CD14-positive monocyte (primary cell): Measurements from ENCODE around the gene COL2A1. TPM values are rescaled to one million over a fixed set of nuclear protein-coding genes. Genes with fewer than 3 reads are reported as not detected.

ENCODE experiments used
- DNase-seq, 3 donors: peaks; one replicate each; pipeline ENCODE4 v3.0.0-alpha.2; 2011 to 2022
- H2AFZ ChIP-seq: 2 replicates; pipeline ENCODE4 v1.6.0; 2012; ENCODE audit warnings: mild to moderate bottlenecking, low read depth, low read length, inconsistent platforms; ENCODE audit not compliant: insufficient read depth, poor library complexity, severe bottlenecking
- H3K27ac ChIP-seq, 2 donors: 1 replicate in 1 of 2; 2 replicates in 1 of 2; pipeline ENCODE4 v1.5.1; 2012 to 2013; ENCODE audit warnings: low read length in 2 of 2, control low read depth in 1 of 2, inconsistent platforms in 1 of 2, low read depth in 1 of 2, mild to moderate bottlenecking in 1 of 2
- H3K27me3 ChIP-seq, 2 donors: one replicate each; pipeline versions ENCODE4 v1.6.0 to v1.6.1; 2011 to 2013; ENCODE audit warnings: low read length in 2 of 2; ENCODE audit not compliant: control insufficient read depth in 2 of 2, insufficient read depth in 2 of 2
- H3K36me3 ChIP-seq, 2 donors: replicated peaks in 1 of 2; 1 replicate in 1 of 2; 2 replicates in 1 of 2; pipeline versions ENCODE4 v1.5.1 to v1.6.1; 2012 to 2013; ENCODE audit warnings: low read length in 2 of 2, control low read depth in 1 of 2, inconsistent platforms in 1 of 2, mild to moderate bottlenecking in 1 of 2; ENCODE audit not compliant: insufficient read depth in 2 of 2, control insufficient read depth in 1 of 2
- H3K4me1 ChIP-seq, 2 donors: 1 replicate in 1 of 2; 2 replicates in 1 of 2; pipeline versions ENCODE4 v1.5.1 to v1.6.1; 2012 to 2013; ENCODE audit warnings: low read length in 2 of 2, control low read depth in 1 of 2, inconsistent platforms in 1 of 2, mild to moderate bottlenecking in 1 of 2, moderate library complexity in 1 of 2; ENCODE audit not compliant: insufficient read depth in 2 of 2, control insufficient read depth in 1 of 2
- H3K4me2 ChIP-seq: replicated peaks from 2 replicates; pipeline ENCODE3; 2012; ENCODE audit warnings: low read length, moderate library complexity, mild to moderate bottlenecking; ENCODE audit not compliant: poor library complexity, severe bottlenecking; ENCODE audit errors: extremely low read depth
- H3K4me3 ChIP-seq, 3 experiments: fragments of 200-600 bp in 1 of 3; sonication (generic) in 1 of 3; replicated peaks in 1 of 3; 1 replicate in 2 of 3; 2 replicates in 1 of 3; pipeline ENCODE4 v1.5.1; 2011 to 2013; ENCODE audit warnings: low read length in 3 of 3, mild to moderate bottlenecking in 3 of 3, control low read depth in 2 of 3, low read depth in 2 of 3, inconsistent platforms in 1 of 3, moderate library complexity in 1 of 3
- H3K79me2 ChIP-seq: 2 replicates; pipeline ENCODE4 v1.6.0; 2012; ENCODE audit warnings: mild to moderate bottlenecking, control low read depth, inconsistent platforms, low read length, moderate library complexity; ENCODE audit not compliant: insufficient read depth
- H3K9ac ChIP-seq: 2 replicates; pipeline ENCODE4 v1.6.0; 2017; ENCODE audit warnings: low read length, mild to moderate bottlenecking; ENCODE audit not compliant: insufficient read depth, poor library complexity, severe bottlenecking
- H3K9me3 ChIP-seq, 2 donors: replicated peaks in 1 of 2; 1 replicate in 1 of 2; 2 replicates in 1 of 2; pipeline versions ENCODE4 v1.5.1 to v1.6.1; 2012 to 2013; ENCODE audit warnings: low read length in 2 of 2, control low read depth in 1 of 2; ENCODE audit not compliant: control insufficient read depth in 1 of 2, insufficient read depth in 1 of 2
- H4K20me1 ChIP-seq: 2 replicates; pipeline ENCODE4 v1.6.0; 2012; ENCODE audit warnings: mild to moderate bottlenecking, low read length, control low read depth, moderate library complexity; ENCODE audit not compliant: insufficient read depth
- H3K27ac Mint-ChIP-seq, 7 donors: one replicate each; pipeline ENCODE4 v1.8.0; 2020; ENCODE audit warnings: mild to moderate bottlenecking in 7 of 7, mixed read lengths in 7 of 7, moderate library complexity in 6 of 7, inconsistent platforms in 2 of 7
- H3K27me3 Mint-ChIP-seq, 3 donors: one replicate each; pipeline ENCODE4 v1.8.0; 2021 to 2022; ENCODE audit warnings: low read depth in 3 of 3, mild to moderate bottlenecking in 3 of 3, mixed read lengths in 3 of 3, moderate library complexity in 3 of 3, inconsistent platforms in 1 of 3
- H3K36me3 Mint-ChIP-seq, 2 donors: one replicate each; pipeline ENCODE4 v1.8.0; 2020; ENCODE audit warnings: mixed read lengths in 2 of 2, inconsistent platforms in 1 of 2, mild to moderate bottlenecking in 1 of 2
- H3K4me1 Mint-ChIP-seq: one replicate; pipeline ENCODE4 v1.8.0; 2020; ENCODE audit warnings: mild to moderate bottlenecking, mixed read lengths
- H3K4me3 Mint-ChIP-seq, 2 donors: one replicate each; pipeline ENCODE4 v1.8.0; 2020; ENCODE audit warnings: mild to moderate bottlenecking in 2 of 2, mixed read lengths in 2 of 2, moderate library complexity in 1 of 2
- H3K9me3 Mint-ChIP-seq, 7 donors: one replicate each; pipeline ENCODE4 v1.8.0; 2020 to 2022; ENCODE audit warnings: mixed read lengths in 7 of 7, mild to moderate bottlenecking in 6 of 7, moderate library complexity in 6 of 7, inconsistent platforms in 2 of 7
- WGBS: methylation state at CpG from one replicate; pipeline ENCODE4 v1.1.5; 2013; ENCODE audit warnings: missing lambda C conversion rate; ENCODE audit not compliant: insufficient coverage; 5-methylcytosine and 5-hydroxymethylcytosine counted together
- intact Hi-C, 2 donors: fragments of 100-400 bp; cut with micrococcal nuclease; formaldehyde crosslinking; loops; one replicate each; pipeline versions ENCODE4 v1.15.0 to v1.15.1; 2023
- polyA plus RNA-seq, 3 donors: library from polyadenylated mRNA; depleted of rRNA in 1 of 3; unstranded in 2 of 3; stranded (reverse) in 1 of 3; fragments of 300-500 nt in 2 of 3; fragments of >200 nt in 1 of 3; fragmentation: Illumina TruSeq in 2 of 3; gene quantifications; 1 replicate in 2 of 3; 2 replicates in 1 of 3; pipeline ENCODE4 v1.2.3, GENCODE V29; 2012 to 2021
- TF ChIP-seq, protein P1 (sequence below): fragments of 200-600 bp; IDR thresholded peaks from one replicate; pipeline ENCODE4 v1.8.0; 2022; ENCODE audit warnings: antibody characterized with exemption, mild to moderate bottlenecking

Gene COL2A1
- polyA plus RNA-seq, 3 donors: not detected

DNA sequence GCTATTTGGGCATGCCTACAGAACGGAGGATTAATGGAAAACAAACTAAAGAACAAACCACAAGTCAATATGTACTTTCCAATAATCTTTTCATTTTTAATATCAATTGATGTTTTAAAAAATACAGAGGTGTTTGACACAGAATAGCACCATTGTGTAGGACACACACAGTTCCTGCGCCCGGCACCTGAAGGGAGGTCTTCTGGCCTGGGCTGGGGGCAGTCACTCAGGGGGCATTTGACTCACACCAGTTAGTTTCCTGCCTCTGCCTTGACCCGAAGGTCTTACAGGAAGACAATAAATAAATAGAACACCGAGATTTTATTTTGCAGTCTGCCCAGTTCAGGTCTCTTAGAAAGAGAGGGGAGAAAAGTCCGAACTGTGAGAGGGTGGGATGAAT is 31.4 kb downstream of the COL2A1 start:
- Histone ChIP-seq H3K9me3 (no peaks in the 10 kb centered on the region), H3K9ac (no peak overlapping the region), H3K36me3 (peaks cover 3 to 23% of the 10 kb centered on the region in 2 donors), H3K4me3 (no peak overlapping the region), H3K4me2 (no peak overlapping the region), H3K27me3 (no peaks in the 10 kb centered on the region), H3K27ac (no peak overlapping the region), H4K20me1 (no peaks in the 10 kb centered on the region), H2AFZ (no peak overlapping the region), H3K79me2 (no peaks in the 10 kb centered on the region), H3K4me1 (no peaks in the 10 kb centered on the region)
- 100% methylated on average over 2 of the region's 6 CpGs for WGBS
- TF ChIP-seq, protein P1, sequence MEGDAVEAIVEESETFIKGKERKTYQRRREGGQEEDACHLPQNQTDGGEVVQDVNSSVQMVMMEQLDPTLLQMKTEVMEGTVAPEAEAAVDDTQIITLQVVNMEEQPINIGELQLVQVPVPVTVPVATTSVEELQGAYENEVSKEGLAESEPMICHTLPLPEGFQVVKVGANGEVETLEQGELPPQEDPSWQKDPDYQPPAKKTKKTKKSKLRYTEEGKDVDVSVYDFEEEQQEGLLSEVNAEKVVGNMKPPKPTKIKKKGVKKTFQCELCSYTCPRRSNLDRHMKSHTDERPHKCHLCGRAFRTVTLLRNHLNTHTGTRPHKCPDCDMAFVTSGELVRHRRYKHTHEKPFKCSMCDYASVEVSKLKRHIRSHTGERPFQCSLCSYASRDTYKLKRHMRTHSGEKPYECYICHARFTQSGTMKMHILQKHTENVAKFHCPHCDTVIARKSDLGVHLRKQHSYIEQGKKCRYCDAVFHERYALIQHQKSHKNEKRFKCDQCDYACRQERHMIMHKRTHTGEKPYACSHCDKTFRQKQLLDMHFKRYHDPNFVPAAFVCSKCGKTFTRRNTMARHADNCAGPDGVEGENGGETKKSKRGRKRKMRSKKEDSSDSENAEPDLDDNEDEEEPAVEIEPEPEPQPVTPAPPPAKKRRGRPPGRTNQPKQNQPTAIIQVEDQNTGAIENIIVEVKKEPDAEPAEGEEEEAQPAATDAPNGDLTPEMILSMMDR: no peak
- no peaks in the 10 kb centered on the region for H3K9me3 Mint-ChIP-seq
- H3K27me3 Mint-ChIP-seq: peaks cover 0 to 5% (median 3%) of the 10 kb centered on the region in 3 donors
- H3K4me3 Mint-ChIP-seq: no peak overlapping the region
- intact Hi-C loops: no loop called here
- H3K4me1 Mint-ChIP-seq: no peaks in the 10 kb centered on the region
- no peak for DNase-seq
- no peak overlapping the region for H3K27ac Mint-ChIP-seq
- H3K36me3 Mint-ChIP-seq: peaks cover 0 to 18% of the 10 kb centered on the region in 2 donors

DNA sequence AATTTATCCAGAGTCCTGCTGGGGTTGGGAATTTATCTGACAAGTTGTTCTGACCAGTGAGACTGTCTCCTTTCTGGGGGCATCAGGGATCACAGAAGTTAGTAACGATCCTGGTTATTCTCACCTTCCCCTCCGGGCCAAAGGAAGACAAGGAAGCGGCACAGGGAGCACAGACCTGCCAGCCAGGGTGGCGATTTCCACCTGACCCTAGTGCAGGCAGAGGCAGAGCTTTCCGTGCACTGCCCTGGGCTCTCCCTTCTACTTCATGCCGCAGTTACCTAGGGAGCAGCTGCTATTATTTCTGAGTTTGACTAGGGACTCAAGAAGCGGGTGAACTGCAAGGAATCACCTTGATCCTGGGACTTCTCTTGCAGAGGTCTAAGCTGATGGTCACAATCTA is 33.4 kb downstream of the COL2A1 start:
- Histone ChIP-seq H3K4me1 (no peaks in the 10 kb centered on the region), H3K9me3 (no peaks in the 10 kb centered on the region), H2AFZ (no peak overlapping the region), H4K20me1 (no peaks in the 10 kb centered on the region), H3K79me2 (no peaks in the 10 kb centered on the region), H3K36me3 (peaks cover 3 to 43% of the 10 kb centered on the region in 2 donors), H3K4me3 (no peak overlapping the region), H3K27ac (no peak overlapping the region), H3K9ac (no peak overlapping the region), H3K27me3 (no peaks in the 10 kb centered on the region), H3K4me2 (no peak overlapping the region)
- no peak overlapping the region for H3K27ac Mint-ChIP-seq
- H3K36me3 Mint-ChIP-seq: peaks cover 8 to 27% of the 10 kb centered on the region in 2 donors
- 100% methylated on average over 7 of the region's 7 CpGs for WGBS
- DNase-seq: no peak
- TF ChIP-seq, protein P1: no peak
- no peak overlapping the region for H3K4me3 Mint-ChIP-seq
- intact Hi-C loops: no loop called here
- H3K4me1 Mint-ChIP-seq: peaks cover 2% of the 10 kb centered on the region
- H3K27me3 Mint-ChIP-seq: peaks cover 2 to 4% (median 2%) of the 10 kb centered on the region in 3 donors
- H3K9me3 Mint-ChIP-seq: no peaks in the 10 kb centered on the region
